Inflammatory macrophage treated with lipopolysaccharide for 1 hour (primary cell): ENCODE results near the gene ETDA.
"Not testable (repeated sequence)": the region's sequence is repeated elsewhere in the genome, so short reads cannot be mapped to it uniquely, and the experiment has no call there.

Experiments
- DNase-seq, 2 donors: peaks; one replicate each; pipeline ENCODE4 v3.0.0-alpha.2; 2020 to 2022

The ETDA gene

GRCh38 chrX:135252011-135252518, at the start of gene ETDA:
Gene ETDA (plus strand): TSS chrX:135252061. CDS start chrX:135253277, 1,216 bp downstream.
- not testable (repeated sequence) for DNase-seq

GRCh38 chrX:135206427-135206826, 45.4 kb upstream of the ETDA start:
- not testable (repeated sequence) for DNase-seq

GRCh38 chrX:135213200-135213844, 38.5 kb upstream of the ETDA start:
- DNase-seq, result no peak

- DNase-seq, result not testable (repeated sequence)
Measured at GRCh38 chrX:135245989-135246388, 5.9 kb upstream of the ETDA start.

GRCh38 chrX:135256087-135256684, 4.3 kb downstream of the ETDA start:
- not testable (repeated sequence) for DNase-seq

- DNase-seq, result no peak
Measured at GRCh38 chrX:135256923-135257322, 5.1 kb downstream of the ETDA start.

- no peak for DNase-seq
Measured at GRCh38 chrX:135257469-135257868, 5.6 kb downstream of the ETDA start.

GRCh38 chrX:135260976-135261375, 9.1 kb downstream of the ETDA start:
- not testable (repeated sequence) for DNase-seq

GRCh38 chrX:135263376-135263775, 11.5 kb downstream of the ETDA start:
- not testable (repeated sequence) for DNase-seq

GRCh38 chrX:135264206-135264605, 12.3 kb downstream of the ETDA start:
- DNase-seq, result no peak

- no peak for DNase-seq
Measured at GRCh38 chrX:135273162-135273561, 21.3 kb downstream of the ETDA start.

- peak in 1 of 2 donors; percentile 2 for DNase-seq
Measured at GRCh38 chrX:135275973-135276372, 24.1 kb downstream of the ETDA start.

GRCh38 chrX:135287266-135287823, 35.5 kb downstream of the ETDA start:
- no peak for DNase-seq

- peak; percentile 32 to 40 for DNase-seq
Measured at GRCh38 chrX:135295238-135295943, 43.5 kb downstream of the ETDA start.

- DNase-seq, result no peak
Measured at GRCh38 chrX:135295944-135296305, 44.1 kb downstream of the ETDA start.

- DNase-seq, result no peak
Measured at GRCh38 chrX:135302269-135302873, 50.5 kb downstream of the ETDA start.
